Thoracic aorta (tissue), 2 donors: ENCODE results near the gene PNP. TPM values are rescaled to one million over a fixed set of nuclear protein-coding genes. Genes with fewer than 3 reads are reported as not detected.
"Not testable (repeated sequence)": the region's sequence is repeated elsewhere in the genome, so short reads cannot be mapped to it uniquely, and the experiment has no call there.

Source experiments
- ATAC-seq: fragments of 150-250 bp; one replicate; pipeline ENCODE4 v1.8.0; 2017; ENCODE audit warnings: low read depth; ENCODE audit not compliant: insufficient number of reproducible peaks, low FRiP score
- DNase-seq: peaks from one replicate; pipeline ENCODE4 v3.0.0-alpha.2; 2020; ENCODE audit warnings: low spot score
- H3K27ac ChIP-seq, 2 donors: fragments of 200-600 bp; sonication (generic); 1 replicate in 1 of 2; 2 replicates in 1 of 2; pipeline ENCODE4 v1.5.1; 2016; ENCODE audit warnings: mild to moderate bottlenecking in 2 of 2, moderate library complexity in 2 of 2
- H3K27me3 ChIP-seq: fragments of 200-600 bp; sonication (generic); replicated peaks from 2 replicates; pipeline ENCODE4 v1.6.0; 2016; ENCODE audit warnings: mild to moderate bottlenecking; ENCODE audit not compliant: insufficient read depth
- H3K36me3 ChIP-seq: fragments of 200-600 bp; sonication (generic); one replicate; pipeline ENCODE4 v1.5.1; 2016
- H3K4me1 ChIP-seq, 2 donors: fragments of 200-600 bp; sonication (generic); 1 replicate in 1 of 2; 2 replicates in 1 of 2; pipeline versions ENCODE4 v1.5.1 to v1.6.0; 2016; ENCODE audit warnings: low read depth in 2 of 2, mild to moderate bottlenecking in 1 of 2; ENCODE audit not compliant: control insufficient read depth in 1 of 2
- H3K4me3 ChIP-seq: fragments of 200-600 bp; sonication (generic); 2 replicates; pipeline ENCODE4 v1.5.1; 2016; ENCODE audit warnings: mild to moderate bottlenecking
- H3K9me3 ChIP-seq: fragments of 200-600 bp; sonication (generic); 2 replicates; pipeline ENCODE4 v1.5.1; 2016
- CTCF ChIP-seq: fragments of 200-600 bp; sonication (generic); IDR thresholded peaks from one replicate; pipeline ENCODE4 v1.5.1; 2019; ENCODE audit warnings: antibody characterized with exemption
- total RNA-seq, 2 donors: library from RNA; depleted of rRNA; stranded (reverse); fragments of >200 nt; gene quantifications; one replicate each; pipeline versions ENCODE4 v1.1.0 to v1.2.3, GENCODE V29; 2016

PNP gene
- total RNA-seq, 2 donors from 2014 or later = 42.4 to 170 TPM

DNA sequence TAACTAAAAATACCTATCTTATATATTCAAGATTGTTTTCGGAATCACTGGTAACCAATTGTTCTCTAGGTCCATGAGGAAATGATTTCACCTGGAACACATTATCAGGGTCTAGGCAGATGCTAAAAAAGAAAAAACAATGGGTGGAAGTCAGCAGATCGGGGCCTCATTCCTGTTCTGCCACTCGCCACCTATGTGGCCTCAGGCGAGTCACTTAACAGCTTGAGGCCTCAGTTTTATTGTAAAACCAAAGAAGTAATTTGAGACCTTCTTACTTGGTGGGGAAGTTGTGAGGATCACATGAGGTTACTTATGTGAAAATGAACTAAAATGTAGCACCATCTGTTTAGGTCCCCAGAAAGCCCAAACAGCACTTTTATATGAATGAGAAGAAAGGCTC, 29.9 kb downstream of the PNP start:
- no peak overlapping the region for H3K27ac ChIP-seq
- H3K4me3 ChIP-seq = no peak overlapping the region
- TF ChIP-seq CTCF = no peak
- no peak for ATAC-seq
- no peak for DNase-seq
- no peaks in the 10 kb centered on the region for H3K27me3 ChIP-seq
- H3K9me3 ChIP-seq = no peaks in the 10 kb centered on the region
- no peaks in the 10 kb centered on the region for H3K36me3 ChIP-seq
- H3K4me1 ChIP-seq = no peaks in the 10 kb centered on the region

GRCh38 chr14:20499881-20500280, 30.7 kb downstream of the PNP start:
- TF ChIP-seq CTCF = no peak
- Histone ChIP-seq H3K36me3 (no peaks in the 10 kb centered on the region), H3K4me1 (no peaks in the 10 kb centered on the region), H3K9me3 (no peaks in the 10 kb centered on the region), H3K27me3 (no peaks in the 10 kb centered on the region), H3K27ac (no peak overlapping the region), H3K4me3 (no peak overlapping the region)
- ATAC-seq (no peak), DNase-seq (no peak)

- ATAC-seq (no peak), DNase-seq (no peak)
- Histone ChIP-seq H3K4me1 (no peaks in the 10 kb centered on the region), H3K4me3 (no peak overlapping the region), H3K27ac (no peak overlapping the region), H3K36me3 (no peaks in the 10 kb centered on the region), H3K27me3 (no peaks in the 10 kb centered on the region), H3K9me3 (no peaks in the 10 kb centered on the region)
- no peak for TF ChIP-seq CTCF
Measured at GRCh38 chr14:20501346-20501745, 32.1 kb downstream of the PNP start.

DNA sequence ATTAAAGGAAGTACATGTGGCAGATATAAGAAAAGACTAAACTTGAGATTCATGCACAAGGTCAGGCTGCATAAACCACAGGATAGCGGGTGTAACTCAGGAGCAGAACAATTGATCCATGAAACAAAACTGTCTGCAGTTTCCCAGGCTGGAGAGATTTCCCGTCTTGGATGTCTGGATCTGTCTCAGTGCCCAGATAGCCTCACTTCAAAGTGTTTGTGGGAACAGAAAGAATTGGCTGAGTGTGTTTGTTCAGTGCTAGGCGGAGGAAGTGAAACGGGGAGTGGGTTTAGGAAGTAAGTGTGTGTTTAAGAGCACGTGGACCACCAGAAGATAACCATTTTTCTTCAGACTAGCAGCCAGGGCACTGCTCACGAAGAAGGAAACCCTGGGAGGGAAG, 34.7 kb downstream of the PNP start:
- no peak overlapping the region for H3K4me3 ChIP-seq
- no peak for TF ChIP-seq CTCF
- no peaks in the 10 kb centered on the region for H3K27me3 ChIP-seq
- H3K9me3 ChIP-seq = no peaks in the 10 kb centered on the region
- no peak for ATAC-seq
- no peaks in the 10 kb centered on the region for H3K36me3 ChIP-seq
- no peak overlapping the region for H3K27ac ChIP-seq
- no peak for DNase-seq
- H3K4me1 ChIP-seq = no peaks in the 10 kb centered on the region

- H3K4me3 ChIP-seq, H3K36me3 ChIP-seq, DNase-seq, H3K27ac ChIP-seq, H3K9me3 ChIP-seq, ATAC-seq, H3K27me3 ChIP-seq, H3K4me1 ChIP-seq: not testable (repeated sequence)
Measured at GRCh38 chr14:20506276-20506675, 37.1 kb downstream of the PNP start.

DNA sequence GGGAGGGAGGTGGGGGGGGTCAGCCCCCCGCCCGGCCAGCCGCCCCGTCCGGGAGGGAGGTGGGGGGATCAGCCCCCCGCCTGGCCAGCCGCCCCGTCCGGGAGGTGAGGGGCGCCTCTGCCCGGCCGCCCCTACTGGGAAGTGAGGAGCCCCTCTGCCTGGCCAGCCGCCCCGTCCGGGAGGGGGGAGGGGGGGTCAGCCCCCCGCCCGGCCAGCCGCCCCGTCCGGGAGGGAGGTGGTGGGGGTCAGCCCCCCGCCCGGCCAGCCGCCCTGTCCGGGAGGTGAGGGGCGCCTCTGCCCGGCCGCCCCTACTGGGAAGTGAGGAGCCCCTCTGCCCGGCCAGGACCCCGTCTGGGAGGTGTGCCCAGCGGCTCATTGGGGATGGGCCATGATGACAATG, 37.5 kb downstream of the PNP start:
- H3K4me1 ChIP-seq, H3K4me3 ChIP-seq, H3K27me3 ChIP-seq, H3K9me3 ChIP-seq, H3K27ac ChIP-seq, DNase-seq, H3K36me3 ChIP-seq, ATAC-seq: not testable (repeated sequence)

GRCh38 chr14:20507537-20507936, 38.3 kb downstream of the PNP start:
- H3K9me3 ChIP-seq, ATAC-seq, H3K4me3 ChIP-seq, H3K27me3 ChIP-seq, DNase-seq, H3K27ac ChIP-seq, H3K36me3 ChIP-seq, H3K4me1 ChIP-seq: not testable (repeated sequence)
